DMS53 treated with DMSO at 0.1 percent for 48 hours (cell line): ENCODE results near the gene CDCA4.
A peak's percentile ranks its signal among the peaks of the same experiment; 100 is the strongest.
"Not testable (repeated sequence)": the region's sequence is repeated elsewhere in the genome, so short reads cannot be mapped to it uniquely, and the experiment has no call there.

Source experiments
- DNase-seq: peaks from one replicate; lab custom pipeline; 2025; ENCODE audit not compliant: unreplicated experiment; lab: John Stamatoyannopoulos, UW

The CDCA4 gene

DNA sequence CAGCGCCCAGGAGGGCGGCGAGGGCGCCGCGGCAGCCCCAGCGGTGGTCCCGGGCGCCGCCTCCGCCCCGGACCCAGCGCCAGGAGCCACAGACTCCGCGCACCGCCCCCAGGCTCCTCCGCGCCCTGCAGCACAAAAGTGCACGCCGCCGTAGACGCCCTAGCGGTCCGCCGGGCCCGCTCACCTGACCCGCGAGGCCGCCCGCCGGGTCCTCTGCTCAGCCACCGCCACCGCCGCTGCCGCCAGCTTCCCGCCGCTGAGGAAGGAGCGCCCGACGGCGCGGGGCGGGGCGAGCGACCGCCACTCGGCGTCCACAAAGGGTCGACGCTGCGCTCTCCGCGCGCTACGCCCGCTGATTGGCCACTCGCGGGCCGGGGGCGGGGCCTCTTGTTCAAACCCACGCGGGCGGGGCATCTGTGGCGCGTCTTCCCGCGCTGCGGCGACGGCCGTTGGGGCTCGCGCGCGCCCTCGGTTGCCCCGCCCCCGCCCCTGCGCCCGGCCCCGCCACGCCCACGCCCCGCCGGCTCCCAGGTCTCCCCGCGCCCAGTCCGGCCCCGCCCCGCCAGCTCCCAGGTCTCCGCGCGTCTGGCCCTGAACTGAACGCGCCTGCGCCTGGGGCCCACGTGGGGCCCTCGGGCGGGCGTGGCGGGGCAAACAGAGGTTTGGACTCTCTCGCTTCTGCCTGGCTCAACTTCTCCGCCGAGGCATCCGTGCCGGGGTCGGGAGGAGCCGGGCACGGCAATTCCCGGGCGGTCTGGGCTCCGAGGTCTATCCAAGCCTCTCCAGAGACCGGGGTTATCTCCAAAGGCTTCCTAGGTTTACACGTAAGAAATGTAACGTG lies at the start of gene CDCA4:
Gene CDCA4 (minus strand): TSS at position 269 of the 841 bp plus-strand sequence. CDS start 9,154 bp downstream, outside the sequence.
- DNase-seq, result peak; percentile 91

- DNase-seq, result no peak
These were observed 49.2 kb upstream of the CDCA4 start for GRCh38 chr14:105069871-105070759.

- DNase-seq, result no peak
These were observed 48.6 kb upstream of the CDCA4 start for GRCh38 chr14:105069522-105069870.

GRCh38 chr14:105068818-105069217 lies 47.9 kb upstream of the CDCA4 start:
- DNase-seq, result no peak

DNA sequence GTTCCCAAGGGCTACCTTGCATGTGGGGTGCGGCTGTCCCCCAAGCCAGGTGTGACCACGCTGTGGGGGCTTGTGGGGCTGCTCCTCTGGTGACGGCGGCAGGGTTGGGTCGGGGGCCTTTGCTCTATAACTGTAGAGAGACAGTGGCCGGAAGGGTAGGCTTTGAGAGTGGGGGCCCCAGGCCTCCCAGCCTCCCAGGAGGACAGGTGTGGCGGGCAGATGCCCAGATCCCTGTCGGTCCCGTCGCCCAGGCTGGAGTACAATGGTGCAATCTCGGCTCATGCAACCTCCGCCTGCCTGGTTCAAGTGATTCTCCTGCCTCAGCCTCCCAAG lies 47.1 kb upstream of the CDCA4 start:
- no peak for DNase-seq

DNA sequence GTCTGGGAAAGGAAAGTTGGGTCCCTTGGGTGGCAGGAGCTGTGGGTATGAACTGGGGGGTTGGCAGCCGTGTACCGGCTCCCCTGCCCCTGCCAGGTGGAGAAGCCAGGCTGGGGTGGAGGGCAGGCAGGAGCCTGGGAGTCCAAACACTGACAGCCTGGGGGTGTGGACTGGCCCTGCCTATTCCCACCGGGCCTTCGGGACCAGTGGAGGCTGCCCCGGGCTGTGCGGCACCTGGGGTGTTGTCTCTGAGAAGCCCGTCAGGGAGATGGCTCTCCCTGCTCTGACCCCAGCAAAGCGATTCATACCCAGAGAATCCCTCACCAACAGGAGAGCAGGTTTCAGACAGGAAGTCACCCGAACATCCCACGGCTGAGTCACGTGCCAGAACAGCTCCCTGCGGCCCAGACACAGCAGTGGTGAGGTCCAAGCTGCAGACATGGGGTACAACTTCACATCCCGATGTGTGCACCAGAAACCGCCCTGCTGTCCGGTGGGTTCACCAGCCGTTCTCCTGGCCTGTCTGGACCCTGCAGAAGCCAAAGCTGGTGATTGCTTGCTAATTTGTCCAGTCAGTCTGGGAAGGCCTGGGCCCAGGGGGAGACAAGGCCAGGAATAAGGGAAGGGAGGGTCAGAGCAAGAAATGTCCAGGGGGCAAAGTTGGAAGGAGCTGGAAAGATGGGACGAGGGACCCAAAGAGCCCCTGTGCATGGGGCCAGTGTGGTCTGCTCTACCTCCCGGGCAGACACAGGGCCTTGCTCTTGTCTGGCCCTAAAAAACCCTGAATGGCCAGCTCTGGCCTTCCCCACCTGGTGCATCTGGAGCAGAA lies 46.5 kb upstream of the CDCA4 start:
- no peak for DNase-seq

DNA sequence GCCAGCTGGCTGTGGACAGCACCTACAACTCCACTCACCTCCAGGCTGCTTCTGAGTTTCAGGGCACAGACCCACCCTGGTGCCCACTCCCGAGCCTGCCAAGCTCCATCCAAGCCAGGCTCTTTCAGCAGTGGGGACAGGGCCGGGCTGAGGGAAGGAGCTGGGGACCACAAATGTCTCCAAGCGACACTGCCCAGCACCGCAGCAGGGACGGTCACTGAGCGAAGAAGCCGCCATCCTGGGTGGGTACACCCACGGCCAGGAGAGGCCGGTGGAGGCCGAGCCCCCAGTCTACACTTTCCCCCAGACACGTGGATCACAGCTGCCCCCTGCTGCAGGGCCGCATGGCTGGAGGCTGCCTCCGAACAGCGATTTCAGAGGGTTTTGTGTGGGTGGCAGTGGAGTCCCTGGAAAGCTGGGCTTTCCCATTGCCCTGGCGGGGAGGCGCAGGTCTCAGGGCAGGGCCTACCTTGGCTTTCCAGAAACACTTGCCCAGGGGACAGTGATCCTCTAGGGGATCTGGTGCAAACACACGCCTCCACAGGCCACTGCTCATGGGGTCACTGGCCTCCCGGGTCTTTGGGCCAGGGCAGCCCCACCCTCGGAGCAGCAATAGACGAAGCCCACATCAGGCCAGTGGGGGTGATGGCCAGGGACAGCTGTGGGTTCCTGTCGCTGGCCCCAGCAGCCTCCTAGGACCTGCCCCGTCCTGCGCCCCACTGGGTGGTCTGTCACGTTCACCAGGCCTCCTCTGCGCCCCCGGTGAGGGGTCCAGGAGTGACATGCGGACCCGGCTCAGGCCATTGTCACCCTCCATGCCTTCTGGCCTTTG lies 45.6 kb upstream of the CDCA4 start:
- no peak for DNase-seq

- no peak for DNase-seq
These were observed 44.7 kb upstream of the CDCA4 start, which contains the start of gene GPR132 for GRCh38 chr14:105065280-105066228. Gene GPR132, minus strand, starts transcription at chr14:105065430. Its CDS starts 10,010 bp downstream, at chr14:105055420.

- DNase-seq, result no peak
These were observed 43.8 kb upstream of the CDCA4 start for GRCh38 chr14:105064721-105065143.

DNA sequence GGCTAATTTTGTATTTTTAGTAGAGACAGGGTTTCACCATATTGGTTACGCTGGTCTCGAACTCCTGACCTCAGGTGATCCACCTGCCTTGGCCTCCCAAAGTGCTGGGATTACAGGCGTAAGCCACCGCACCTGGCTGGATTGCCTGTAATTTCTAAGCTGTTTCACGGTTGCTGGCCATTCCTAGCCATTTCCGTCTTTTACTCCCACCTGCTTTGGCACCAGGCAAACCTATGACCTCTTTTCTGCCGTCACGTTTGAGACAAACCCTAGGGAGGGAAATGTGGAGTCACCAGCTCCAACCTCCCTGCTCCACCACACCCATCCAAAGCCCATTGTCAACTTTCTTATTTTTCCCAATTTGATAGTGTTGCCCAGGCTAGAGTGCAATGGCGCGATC lies 43.1 kb upstream of the CDCA4 start:
- DNase-seq, result no peak

DNA sequence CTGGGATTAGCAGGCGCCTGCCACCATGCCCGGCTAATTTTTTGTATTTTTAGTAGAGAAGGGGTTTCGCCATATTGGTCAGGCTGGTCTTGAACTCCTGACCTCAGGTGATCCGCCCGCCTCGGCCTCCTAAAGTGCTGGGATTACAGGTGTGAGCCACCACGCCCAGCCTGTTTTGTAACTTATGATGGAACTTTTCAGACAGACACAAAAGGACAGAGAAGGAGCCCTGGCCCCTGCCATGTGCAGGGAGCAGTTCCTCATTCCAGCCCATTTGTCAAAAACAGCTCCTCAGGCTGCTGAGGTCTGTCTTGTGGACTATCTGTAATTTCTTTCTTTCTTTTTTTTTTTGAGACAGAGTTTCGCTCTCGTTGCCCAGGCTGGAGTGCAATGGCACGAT lies 42.6 kb upstream of the CDCA4 start:
- not testable (repeated sequence) for DNase-seq

DNA sequence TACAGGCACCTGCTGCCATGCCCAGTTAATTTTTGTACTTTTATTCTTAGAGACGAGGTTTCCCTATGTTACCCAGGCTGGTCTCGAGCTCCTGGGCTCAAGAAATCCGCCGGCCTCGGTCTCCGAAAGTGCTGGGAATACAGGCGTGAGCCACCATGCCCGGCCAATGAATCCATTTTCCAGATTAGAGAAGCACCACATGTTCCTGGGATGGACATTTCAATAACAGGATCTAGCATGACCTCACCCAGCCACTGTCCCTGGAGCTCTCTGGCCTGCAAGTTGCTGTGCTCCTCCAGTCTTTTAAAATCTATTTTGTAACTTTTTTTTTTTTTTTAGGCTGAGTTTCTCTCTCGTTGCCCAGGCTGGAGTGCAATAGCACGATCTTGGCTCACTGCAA lies 42.2 kb upstream of the CDCA4 start:
- no peak for DNase-seq

DNA sequence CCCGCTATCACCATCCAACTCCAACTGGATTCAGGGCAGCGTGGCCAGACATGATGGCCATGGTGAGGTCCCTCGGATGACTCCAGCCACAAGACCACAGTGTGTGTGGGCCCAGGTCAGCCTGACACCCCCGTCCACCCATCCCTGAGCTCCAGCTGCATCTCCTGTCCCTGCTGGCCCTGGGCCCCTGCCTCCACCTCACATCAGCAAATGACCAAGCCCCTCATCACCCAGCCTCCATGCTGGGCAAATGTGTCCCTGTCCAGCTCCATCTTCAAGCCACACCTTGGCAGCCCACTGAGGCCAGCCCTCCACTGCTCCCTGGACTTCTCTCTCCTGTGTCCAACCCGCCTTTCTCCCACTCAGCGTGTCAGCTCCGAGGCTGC lies 41.2 kb upstream of the CDCA4 start:
- DNase-seq, result no peak

DNA sequence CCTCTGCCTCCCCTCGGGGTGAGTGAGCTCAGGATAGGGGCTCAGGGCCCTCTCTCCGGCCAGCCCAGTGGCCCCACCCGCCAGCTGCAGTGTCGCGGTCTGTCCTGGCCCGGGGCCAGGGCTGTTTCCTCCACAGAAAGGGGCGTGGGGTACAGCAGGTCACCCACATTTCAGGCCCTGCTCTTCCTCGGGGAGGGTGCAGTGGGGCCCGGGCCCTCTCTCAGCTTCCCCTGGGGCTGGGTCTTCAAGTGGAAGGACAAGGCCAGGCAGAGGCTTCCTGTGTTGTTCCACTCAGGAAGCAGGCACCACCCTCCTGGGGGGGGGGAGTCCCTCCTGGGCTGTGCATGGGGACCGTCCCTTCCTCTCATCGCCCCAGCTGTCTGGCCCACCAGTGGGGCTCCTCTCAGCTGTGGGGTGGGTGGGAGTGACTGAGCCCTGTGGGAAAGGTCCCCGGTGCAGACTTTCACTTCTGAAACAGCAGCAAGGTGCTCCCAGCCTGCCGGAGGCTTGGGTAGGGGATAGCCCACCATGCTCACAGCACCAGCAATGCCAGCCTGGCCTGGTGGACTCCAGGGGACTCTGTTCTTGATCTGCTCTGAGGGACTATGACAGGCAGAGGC lies 40.7 kb upstream of the CDCA4 start:
- DNase-seq, result no peak

GRCh38 chr14:105060751-105061427 lies 40.0 kb upstream of the CDCA4 start:
- no peak for DNase-seq

- DNase-seq, result no peak
These were observed 39.2 kb upstream of the CDCA4 start for GRCh38 chr14:105059925-105060565.

- no peak for DNase-seq
These were observed 38.4 kb upstream of the CDCA4 start for GRCh38 chr14:105059035-105059924.
